ENCODE data around the gene KRTAP19-8. TPM values are rescaled to one million over a fixed set of nuclear protein-coding genes. Genes with fewer than 3 reads are reported as not detected.

The KRTAP19-8 gene
- polyA plus RNA-seq (2011; rRNA removed): not detected in 2 replicates
- polyA minus RNA-seq (2011; rRNA and poly(A)+ RNA removed): not detected in 2 replicates

- Histone ChIP-seq H3K4me3 (ENCODE audit: low read depth, low read length) (no peak within 1 kb of the TSS), H3K27me3 (ENCODE audit: control insufficient read depth, insufficient read depth, low read length) (no peaks in the 10 kb centered on the region), H3K36me3 (ENCODE audit: control insufficient read depth, insufficient read depth, low read length) (no peaks in the 10 kb centered on the region)
- ChIA-PET CTCF (interaction anchor here (0.6 to 1.1 kb wide), 3 partner anchors 8 to 1171 kb away, joined by 3 read pairs; no protein-coding TSS in a partner anchor), POLR2A (no interaction called here)
- DNase-seq (ENCODE audit: low read depth): no peak
- TF ChIP-seq CTCF (IDR thresholded peaks at IDR 0.05; ENCODE audit: insufficient read depth, low read depth, low read length): no peak
These were observed at the start of gene KRTAP19-8 for GRCh38 chr21:31038376-31038775. Gene KRTAP19-8 (minus strand): TSS chr21:31038476. CDS start chr21:31038443, 33 bp downstream.

GRCh38 chr21:31087639-31088473, 49.6 kb upstream of the KRTAP19-8 start:
- ChIA-PET POLR2A (no interaction called here), CTCF (interaction anchor here (0.7 to 1.8 kb wide), 5 partner anchors 9 to 1992 kb away, joined by 3 to 7 read pairs (median 3); no protein-coding TSS in a partner anchor)
- no peak for DNase-seq (ENCODE audit: low read depth)
- Histone ChIP-seq H3K27me3 (ENCODE audit: control insufficient read depth, insufficient read depth, low read length) (no peaks in the 10 kb centered on the region), H3K36me3 (ENCODE audit: control insufficient read depth, insufficient read depth, low read length) (no peaks in the 10 kb centered on the region), H3K4me3 (ENCODE audit: low read depth, low read length) (no peak overlapping the region)
- TF ChIP-seq CTCF (IDR thresholded peaks at IDR 0.05; ENCODE audit: insufficient read depth, low read depth, low read length): no peak

GRCh38 chr21:31084689-31085088, 46.4 kb upstream of the KRTAP19-8 start:
- H3K27me3 ChIP-seq (ENCODE audit: control insufficient read depth, insufficient read depth, low read length): no peaks in the 10 kb centered on the region
- H3K4me3 ChIP-seq (ENCODE audit: low read depth, low read length): no peak overlapping the region
- H3K36me3 ChIP-seq (ENCODE audit: control insufficient read depth, insufficient read depth, low read length): no peaks in the 10 kb centered on the region
- ChIA-PET POLR2A (no interaction called here), CTCF (interaction anchor here (1.0 to 1.3 kb wide), 2 partner anchors 1040 to 1997 kb away, joined by 3 read pairs; no protein-coding TSS in a partner anchor)
- no peak for TF ChIP-seq CTCF (IDR thresholded peaks at IDR 0.05; ENCODE audit: insufficient read depth, low read depth, low read length)
- DNase-seq (ENCODE audit: low read depth): no peak

- Histone ChIP-seq H3K27me3 (ENCODE audit: control insufficient read depth, insufficient read depth, low read length) (no peaks in the 10 kb centered on the region), H3K36me3 (ENCODE audit: control insufficient read depth, insufficient read depth, low read length) (no peaks in the 10 kb centered on the region), H3K4me3 (ENCODE audit: low read depth, low read length) (no peak overlapping the region)
- DNase-seq (ENCODE audit: low read depth): no peak
- no peak for TF ChIP-seq CTCF (IDR thresholded peaks at IDR 0.05; ENCODE audit: insufficient read depth, low read depth, low read length)
- CTCF ChIA-PET: no interaction called here
- POLR2A ChIA-PET: interaction anchor here (0.6 kb wide), 1 partner anchor 11 kb away, joined by 4 read pairs; no protein-coding TSS in a partner anchor
These were observed 40.5 kb upstream of the KRTAP19-8 start for GRCh38 chr21:31078796-31079195.

GRCh38 chr21:31078216-31078615, 39.9 kb upstream of the KRTAP19-8 start:
- no peak for TF ChIP-seq CTCF (IDR thresholded peaks at IDR 0.05; ENCODE audit: insufficient read depth, low read depth, low read length)
- ChIA-PET POLR2A (no interaction called here), CTCF (no interaction called here)

More at GRCh38 chr21:31078216-31078615, 39.9 kb upstream of the KRTAP19-8 start:
- Histone ChIP-seq H3K4me3 (ENCODE audit: low read depth, low read length) (no peak overlapping the region), H3K27me3 (ENCODE audit: control insufficient read depth, insufficient read depth, low read length) (no peaks in the 10 kb centered on the region), H3K36me3 (ENCODE audit: control insufficient read depth, insufficient read depth, low read length) (no peaks in the 10 kb centered on the region)
- DNase-seq (ENCODE audit: low read depth): no peak

Data from BJ (cell line).